HS-27A (cell line): ENCODE results near the gene CRAMP1.

Source experiments
- DNase-seq: peaks from one replicate; pipeline ENCODE4 v3.0.0-alpha.2; 2012; ENCODE audit warnings: low read depth, missing footprints

CRAMP1 gene

DNA sequence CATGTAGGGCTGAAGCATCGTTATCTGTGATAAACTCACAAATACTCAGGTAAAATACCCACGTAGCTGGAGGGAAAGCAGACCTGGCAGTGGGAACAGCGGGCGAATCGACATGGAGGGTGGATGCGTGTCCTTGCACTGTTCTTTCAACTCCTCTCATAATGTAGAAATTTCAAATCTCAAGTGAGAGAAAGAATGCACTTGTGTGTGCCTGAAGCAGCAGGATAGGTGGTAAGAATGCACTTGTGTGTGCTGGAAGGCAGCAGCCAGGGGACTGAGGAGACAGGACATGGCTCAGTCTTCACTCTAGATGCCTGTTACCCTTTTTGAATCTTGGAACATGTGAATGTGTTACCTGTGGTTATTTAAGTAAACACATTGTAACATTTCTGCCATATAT is 10.7 kb upstream of the CRAMP1 start:
- DNase-seq, result no peak

DNA sequence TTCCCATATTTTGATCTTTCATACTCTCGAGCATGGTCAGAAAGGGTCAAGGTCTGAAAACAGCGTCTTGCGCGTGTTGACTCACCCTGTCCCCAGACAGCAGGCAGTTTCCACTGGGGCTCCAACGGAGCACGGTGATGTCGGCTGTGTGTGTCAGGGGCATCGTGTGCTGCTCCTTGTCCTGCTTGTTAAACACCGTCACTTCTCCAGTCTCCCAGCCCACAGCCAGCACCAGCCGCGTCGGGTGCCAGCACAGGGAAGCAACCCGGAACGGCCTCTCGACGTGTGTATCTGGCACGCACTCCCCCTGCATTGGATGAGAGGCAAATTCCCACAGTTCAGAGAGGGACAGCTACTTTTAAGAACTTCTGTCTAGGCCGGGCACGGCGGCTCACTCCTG is 9.9 kb upstream of the CRAMP1 start:
- no peak for DNase-seq

DNA sequence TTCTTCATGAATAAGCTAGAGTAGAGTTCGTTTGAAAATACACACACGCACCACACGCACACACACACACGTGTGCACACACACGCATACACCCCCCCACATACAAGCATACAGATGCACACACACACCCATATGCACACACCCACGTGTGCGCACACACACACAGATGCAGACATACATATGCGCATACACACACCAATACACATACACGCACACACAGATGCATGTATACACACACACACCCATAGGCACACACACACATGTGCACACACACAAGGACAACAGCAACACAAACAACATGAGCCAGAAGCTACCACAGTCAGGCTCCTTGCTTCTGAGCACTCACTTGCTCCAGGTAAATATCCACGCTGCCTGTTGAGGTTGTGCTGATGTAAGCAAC is 5.4 kb upstream of the CRAMP1 start:
- no peak for DNase-seq

DNA sequence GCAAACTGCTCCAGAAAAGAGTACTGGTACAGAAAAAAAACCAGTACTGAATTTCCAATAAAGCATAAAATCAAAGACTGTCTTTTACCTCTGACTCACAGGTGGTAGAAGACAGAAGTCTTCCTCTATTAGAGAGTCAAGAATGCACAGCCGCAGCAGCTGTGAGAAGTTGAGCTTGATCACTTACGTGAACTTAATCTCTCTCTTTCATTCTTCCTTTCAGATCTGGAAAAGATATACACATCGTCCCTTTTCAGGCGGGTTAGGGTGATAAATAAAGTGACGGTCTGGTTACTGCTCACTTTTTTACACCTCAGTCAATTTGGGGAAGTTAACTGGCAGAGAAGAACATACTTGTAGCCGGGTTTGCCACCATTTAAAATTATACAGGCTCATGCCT is 4.2 kb upstream of the CRAMP1 start:
- DNase-seq, result no peak

DNA sequence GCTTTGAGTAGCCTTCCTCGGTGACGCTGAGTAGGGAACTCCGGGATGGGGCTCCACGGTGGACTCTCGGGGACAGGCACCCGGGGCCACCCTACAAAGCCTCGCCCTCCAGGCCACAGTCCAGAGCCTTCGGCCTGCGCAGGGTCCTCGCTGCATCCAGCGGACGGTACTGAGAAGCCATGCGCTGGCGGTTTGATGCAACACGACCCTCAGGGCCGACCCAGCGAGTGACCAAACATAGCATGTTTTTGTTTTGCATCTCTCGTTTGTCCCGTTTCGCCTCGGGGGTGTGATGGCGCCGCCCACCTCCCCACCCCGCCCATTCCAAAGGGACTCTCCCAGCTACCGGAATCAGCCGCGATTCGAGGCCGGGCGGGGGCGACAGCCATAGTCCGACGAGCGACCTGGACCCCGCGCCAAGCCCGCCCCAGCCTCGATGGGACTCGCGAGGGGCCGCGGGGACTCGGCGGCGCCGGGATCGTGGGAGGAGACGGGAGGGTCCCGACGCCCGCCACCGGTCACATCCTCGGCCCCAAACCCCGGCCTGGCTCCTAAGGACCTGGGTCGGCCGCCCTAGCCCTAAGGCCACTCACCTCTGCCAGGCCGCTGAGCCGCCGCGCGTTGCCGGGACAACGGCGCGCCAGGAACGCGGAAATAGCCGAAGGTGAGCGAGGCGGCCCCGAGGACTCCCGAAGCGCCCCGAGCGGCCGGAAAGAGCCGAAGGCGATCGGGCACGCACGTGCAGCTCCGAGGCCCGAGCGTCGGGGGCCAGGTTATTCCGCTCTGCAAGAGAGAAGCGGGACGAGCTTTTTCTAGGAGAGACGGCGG is 1.9 kb upstream of the CRAMP1 start:
- DNase-seq, result peak; percentile 56

DNA sequence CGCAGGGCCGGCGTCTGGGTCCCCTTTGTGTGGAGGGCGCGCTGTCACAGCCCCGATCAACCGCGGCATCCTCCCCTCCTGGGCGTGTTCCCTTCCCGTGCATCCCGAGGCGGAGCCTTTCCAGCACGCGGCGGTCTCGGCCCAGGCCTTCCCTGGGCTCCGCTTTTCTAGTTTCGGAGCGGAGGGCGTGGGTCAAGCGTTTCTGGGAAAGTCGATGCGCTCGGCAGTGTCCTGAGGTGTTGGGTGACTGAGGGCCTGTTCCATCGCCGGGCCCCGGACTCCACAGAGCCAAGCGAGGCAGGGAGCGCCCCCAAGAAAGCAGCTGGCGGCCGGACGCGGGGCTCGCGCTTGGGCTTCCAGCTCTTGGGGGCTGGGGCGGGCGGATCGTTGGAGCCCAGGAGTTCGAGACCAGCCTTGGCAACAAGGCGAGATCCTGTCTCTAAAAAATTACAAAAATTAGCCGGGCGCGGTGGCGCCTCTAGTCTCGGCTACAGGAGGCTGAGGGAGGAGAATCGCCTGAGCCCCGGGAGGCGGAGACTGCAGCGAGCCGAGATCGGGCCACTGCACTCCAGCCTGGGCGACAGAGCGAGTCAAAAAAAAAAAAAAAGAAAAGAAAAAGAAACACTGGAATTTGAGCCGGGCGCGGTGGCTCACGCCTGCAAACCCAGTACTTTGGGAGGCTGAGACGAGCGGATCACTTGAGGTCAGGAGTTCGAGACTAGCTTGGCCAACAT is 1.1 kb upstream of the CRAMP1 start:
- peak; percentile 49 for DNase-seq

DNA sequence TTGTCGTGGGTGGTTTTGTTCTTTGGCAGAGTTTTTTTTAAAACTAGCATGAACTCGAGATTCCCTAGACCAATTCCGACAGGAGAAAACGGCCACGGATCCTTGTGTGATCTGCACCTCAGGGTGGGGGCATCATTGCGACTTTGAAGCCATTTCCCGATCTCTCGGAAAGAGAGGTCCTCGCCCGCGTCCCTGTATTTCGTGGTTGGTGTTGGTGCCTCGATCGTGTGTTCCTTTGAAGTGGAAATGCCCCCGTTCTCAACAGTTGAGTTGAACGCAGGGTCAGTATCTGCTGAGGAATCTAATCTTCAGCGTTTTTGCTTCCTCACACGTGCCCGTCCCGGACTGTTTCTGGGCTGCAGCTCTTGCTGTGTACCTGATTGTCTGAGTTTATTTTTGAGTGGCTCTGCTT is 1.1 kb downstream of the CRAMP1 start:
- DNase-seq, result no peak

DNA sequence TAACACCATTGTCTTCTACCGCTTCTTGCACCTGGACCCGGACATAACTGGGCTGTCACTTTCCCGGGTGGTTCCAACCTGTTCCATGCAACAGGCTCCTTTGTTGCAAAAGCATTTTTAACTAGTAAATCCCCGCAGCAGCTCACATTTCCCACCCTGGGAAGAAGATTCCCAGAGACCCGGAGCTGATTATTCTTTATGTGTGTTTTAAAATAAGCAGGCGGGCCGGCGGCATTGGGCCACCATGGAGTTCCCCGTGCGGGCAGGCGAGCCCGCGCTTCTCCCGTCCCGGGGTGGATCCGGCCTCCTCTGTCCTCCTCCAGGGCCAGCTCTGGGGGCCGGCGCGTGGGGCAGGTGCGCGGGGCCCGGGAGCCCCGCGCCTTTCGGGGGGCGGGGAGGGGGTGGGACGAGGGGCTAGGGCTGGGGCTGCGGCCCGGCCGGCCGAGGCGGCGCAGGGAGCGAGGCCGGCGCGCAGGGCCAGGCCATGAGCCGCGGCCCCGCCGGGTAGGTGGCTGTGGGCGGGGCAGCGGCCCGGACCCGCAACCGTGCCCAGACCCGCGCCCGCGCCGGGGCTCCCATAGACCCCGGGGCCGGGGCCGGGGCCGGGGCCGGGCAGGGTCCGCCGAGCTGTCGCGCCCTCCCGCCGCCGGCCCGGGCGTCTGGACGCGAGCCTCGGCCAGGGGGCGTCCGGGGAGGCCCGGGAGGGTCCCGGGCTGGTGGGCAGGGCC is 1.7 kb downstream of the CRAMP1 start:
- DNase-seq, result no peak

DNA sequence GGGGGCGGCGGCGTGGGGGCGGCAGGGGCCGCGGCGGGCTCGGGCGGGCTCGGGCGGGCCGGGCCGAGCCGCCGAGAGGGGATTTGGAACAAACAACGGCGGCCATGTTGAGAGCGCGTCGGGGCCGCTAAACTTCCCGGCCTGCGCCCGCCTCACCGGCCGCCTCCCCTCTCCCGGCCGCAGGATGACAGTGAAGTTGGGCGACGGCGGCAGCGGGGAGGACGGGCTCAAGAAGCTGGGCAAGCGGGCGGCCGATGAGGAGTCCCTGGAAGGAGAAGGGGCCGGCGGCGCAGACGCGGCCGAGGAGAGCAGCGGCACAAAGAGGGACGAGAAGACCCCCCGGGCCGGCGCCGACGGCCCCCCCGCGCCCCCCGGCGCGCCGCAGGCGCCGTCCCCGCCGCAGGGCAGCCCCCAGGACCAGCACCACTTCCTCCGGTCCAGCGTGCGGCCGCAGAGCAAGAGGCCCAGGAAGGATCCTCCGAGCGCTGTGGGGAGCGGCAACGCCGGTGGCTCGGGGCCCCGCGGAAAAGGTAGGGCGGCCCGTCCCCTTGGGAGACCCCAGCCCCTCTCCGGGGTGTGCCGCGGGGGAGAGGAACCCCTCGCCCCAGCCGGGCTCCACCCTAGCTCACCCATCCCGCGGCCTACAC is 2.4 kb downstream of the CRAMP1 start:
- no peak for DNase-seq

DNA sequence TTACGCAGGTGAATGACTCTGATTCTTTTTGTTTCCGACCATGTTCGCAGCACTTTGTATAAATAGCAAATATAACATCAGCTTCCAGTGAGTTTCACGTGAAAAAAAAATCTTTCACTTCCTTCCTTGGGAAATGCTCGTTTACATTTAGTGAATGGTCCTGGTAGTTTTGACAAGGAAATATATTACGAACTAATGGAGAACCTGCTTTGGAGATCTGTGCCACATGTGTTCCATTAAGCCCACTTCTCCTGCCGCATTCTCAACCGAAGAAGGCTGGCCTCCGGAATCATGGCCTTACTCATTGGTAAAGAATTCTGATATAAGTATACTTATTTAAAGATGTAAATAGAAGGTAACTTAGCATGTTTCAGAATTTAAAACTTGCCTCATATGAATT is 3.6 kb downstream of the CRAMP1 start:
- DNase-seq, result no peak

DNA sequence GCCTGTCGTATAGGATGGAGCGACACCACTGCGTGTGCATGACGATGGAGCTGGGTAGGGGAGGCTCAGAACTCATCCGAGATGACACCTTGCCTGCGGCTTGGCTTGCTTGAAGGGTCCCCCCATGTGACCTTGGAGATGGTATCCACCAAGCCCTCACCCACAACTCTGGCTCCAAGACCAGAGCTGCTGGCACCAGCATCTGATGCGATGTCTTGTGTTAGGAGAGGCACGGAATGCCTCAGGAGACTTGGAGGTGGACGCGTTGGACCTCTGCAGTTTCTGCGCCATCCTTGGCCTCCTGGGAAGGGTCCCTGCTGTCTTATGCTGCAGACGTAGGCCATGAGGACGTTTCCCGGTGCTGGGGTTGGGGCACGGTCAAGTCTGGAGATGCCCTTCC is 7.8 kb downstream of the CRAMP1 start:
- no peak for DNase-seq

DNA sequence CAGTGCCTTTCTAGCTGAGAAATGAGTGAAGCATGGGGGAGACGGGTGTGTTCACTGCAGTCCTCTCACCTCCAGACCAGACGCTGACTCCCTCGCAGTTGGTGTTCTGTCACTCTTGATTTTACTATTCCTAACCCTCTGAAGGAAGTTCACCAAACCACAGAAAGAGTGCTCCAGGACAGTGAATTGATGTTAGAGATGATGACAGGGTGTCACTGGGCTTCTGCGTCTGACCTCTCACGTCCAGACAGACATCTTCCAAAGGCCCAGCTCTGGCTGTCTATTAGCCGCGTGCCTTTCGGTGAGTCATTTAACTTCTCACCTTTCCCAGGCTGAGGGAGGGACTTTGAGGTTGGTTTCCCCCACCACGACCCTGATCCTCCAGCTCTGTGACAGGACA is 8.2 kb downstream of the CRAMP1 start:
- no peak for DNase-seq

DNA sequence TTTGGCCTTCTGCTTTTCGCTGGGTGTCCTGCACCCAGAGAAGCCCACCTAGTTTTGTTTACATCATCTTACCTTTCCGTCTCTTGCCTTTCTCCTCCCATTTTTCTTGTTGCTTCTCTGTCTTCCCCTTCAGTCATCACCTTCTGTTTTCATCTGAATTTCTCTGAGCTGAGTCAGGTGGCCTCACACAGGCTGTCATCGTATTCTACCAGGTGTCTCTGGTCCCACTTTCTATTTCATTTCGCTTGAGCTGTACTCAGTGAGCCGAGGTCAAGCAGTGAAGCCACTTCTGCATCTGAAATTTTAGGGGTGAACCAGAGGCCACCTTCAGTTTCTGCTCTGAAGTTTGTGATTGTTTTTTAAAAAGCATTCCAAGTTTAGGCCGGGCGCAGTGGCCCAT is 9.7 kb downstream of the CRAMP1 start:
- DNase-seq, result no peak

DNA sequence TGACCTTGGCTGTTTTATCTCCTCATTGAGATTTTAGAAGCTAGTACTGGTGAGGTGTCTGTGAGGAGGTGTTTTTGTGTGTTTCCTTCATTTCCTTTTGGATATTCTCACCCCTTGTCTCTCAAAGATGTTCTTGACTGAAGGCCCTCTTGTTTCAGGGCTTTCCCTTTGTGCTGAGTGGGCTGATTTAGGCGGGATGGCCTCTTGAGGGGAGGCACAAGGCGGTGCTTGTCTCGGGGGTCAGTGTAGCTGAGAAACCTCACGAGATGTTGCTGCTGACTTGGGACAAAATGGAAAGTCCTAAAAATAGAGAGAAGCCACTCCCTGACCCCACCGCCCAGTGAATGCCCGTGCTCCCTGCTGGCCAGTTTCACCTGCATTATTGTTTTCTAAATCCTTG is 14.2 kb downstream of the CRAMP1 start:
- no peak for DNase-seq

DNA sequence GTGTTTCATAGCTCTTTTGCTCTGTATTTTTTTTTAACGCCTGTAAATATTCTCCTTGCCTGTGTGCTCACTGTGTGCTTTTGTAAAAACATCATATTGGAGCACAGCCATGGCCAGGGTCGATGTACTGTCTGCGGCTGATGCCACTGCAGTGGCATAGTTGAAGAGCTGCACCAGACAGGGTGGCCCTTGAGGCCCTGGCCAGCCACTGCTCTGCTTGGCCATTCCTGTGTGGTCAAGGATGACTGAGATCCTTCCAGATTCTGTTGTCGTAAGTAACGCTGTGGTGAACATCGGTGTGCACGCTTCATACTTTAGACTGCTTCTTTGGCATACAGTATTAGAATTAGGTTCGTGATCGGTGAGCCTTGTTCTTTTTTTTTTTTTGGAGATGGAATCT is 14.6 kb downstream of the CRAMP1 start:
- no peak for DNase-seq

DNA sequence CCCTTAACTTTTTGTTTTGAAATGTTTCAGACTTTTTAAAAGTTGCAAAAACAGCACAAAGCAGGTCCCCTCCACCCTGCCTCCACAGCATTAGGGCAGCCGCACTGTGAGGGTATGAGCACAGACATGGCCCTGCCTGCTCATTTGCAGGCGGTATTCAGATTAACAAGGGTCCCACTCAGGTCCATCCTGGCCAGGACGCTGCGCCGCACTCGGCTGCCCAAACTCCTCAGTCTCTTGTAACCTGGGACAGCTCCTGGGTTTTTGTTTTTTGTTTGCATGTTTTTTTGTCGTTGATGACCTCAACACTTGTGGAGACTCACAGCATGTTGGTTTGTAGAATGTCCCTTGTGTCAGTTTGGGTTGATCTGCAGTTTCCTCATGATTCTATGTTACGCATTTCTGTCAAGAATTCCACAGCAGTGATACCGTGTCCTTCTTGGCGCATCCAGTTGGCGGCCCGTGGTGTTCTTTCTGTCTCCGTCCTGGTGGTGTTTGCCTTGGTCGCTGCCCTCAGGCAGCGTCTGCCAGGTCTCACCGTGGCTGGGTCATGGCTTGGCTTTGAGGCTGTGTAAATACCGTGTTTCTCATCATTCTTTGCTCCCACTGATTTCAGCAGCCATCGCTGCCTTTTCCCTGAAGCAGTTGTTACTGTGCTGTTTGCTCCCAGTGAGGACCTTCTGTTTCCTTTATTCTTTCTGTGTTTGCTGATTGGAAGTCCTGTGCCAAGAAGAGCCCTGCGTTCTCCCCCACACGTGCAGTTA is 18.5 kb downstream of the CRAMP1 start:
- no peak for DNase-seq

DNA sequence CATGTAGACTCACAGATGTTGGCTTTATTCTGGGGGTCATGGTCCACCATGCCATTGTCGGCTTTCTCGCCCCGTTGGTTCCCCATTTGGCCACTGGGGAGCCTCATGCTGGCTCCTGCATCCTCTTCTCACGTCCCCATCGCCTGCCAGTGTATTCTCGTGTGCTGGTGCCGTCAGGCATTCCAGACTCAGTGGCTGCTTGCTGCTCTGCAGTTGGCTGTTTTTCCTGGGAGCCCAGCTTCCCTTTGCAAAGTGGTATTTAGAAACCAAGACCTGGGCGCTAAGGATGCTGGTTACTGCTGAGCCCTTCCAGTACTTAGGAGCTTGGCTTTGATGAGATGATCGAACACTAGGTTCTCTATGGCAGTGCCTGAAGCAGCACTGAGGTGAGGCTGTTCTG is 19.1 kb downstream of the CRAMP1 start:
- DNase-seq, result no peak

DNA sequence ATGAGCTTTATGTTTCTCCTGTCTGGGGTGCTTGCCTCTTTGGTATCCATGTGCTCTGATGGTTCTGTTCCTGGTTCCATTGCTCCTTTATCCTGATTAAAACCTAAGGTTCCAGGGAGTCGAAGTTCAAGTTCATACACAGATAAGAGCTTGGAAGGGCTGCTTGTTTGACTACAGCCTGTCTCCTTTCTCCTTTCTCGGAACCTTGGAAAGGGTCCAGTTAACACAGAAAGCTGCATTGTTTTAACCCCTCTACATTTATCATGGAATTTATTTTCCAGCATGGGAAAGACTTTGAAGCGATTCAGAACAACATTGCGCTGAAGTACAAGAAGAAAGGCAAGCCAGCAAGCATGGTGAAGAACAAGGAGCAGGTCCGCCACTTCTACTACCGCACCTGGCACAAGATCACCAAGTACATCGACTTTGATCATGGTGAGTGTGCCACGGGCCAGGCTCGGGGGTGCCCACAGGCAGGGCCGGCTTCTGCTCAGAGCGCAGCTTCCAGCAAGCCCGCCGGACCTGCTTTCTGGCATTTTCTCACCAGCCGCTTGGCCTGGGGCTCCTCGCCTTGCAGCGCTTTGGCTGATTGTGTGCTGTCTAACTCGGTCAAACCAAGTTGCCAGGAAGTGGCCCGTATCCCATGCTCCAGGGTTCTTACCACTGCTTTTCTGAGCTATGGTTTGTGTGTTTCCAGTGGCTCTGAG is 19.9 kb downstream of the CRAMP1 start:
- DNase-seq, result no peak

DNA sequence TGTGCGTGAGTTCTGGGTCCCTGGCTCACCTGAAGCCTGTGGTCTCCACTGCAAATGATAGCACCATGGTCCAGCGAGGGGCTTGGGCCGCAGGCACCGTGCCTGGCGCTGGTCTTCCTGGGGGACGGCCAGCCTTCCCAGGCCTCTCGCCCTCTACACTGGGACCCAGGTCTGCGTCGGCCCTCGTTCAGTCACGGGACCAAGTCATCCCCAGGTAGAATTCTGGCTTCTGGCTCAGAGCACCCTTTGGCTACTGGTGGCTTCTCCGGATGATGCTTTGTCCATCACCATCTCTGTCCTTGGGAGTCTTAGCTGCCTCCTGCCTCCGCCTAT is 20.4 kb downstream of the CRAMP1 start:
- DNase-seq, result no peak

DNA sequence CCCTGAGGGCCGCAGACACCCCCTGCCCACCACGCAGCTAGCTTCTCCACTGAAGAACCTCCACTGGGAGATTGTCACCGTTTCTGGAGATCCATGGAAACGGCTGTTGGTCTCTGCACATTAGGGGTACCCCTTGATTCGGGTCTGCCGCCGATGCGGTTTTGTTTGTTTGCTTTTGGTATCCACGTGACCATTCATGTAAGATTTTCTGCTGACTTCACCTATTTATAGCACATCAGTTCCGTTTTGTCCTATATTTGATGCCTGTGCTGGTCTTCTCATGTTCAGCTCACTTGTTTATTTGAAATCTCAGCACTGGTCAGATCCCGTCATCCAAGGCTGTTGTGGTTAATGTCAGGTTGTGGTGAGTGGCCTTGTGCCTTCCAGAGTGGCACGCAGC is 21.1 kb downstream of the CRAMP1 start:
- DNase-seq, result no peak

DNA sequence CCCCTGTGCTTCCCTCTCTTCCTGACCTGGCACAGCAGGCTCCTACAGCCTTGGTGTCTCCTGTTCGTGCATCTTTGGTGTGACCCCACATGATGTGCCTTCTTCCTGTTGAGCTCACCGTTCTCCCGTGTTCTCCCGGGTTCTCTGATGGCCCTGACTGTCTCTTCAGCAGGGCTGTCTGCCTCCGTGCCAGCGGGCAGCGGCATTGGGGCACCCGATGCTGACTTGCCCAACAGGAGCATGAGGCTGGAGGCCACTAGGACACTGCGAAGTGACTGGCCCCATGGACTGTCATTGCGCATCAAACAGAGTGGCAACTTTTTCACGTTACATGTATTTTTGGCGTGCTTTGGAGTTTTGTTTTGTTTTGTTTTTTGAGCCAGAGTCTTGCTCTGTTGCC is 22.4 kb downstream of the CRAMP1 start:
- DNase-seq, result no peak
